Liver (tissue), 9 donors: ENCODE measurements around the gene GREB1L. TPM values are rescaled to one million over a fixed set of nuclear protein-coding genes. Genes with fewer than 3 reads are reported as not detected.
"Not testable (repeated sequence)": the region's sequence is repeated elsewhere in the genome, so short reads cannot be mapped to it uniquely, and the experiment has no call there.

Source experiments
- DNase-seq: peaks from one replicate; pipeline ENCODE4 v3.0.0-alpha.2; 2017; ENCODE audit warnings: low spot score
- H3K27ac ChIP-seq, 2 donors: one replicate each; pipeline ENCODE4 v1.7.0; 2013; ENCODE audit warnings: inconsistent platforms in 2 of 2, low read length in 2 of 2, control low read depth in 1 of 2, low read depth in 1 of 2, mild to moderate bottlenecking in 1 of 2
- H3K27me3 ChIP-seq, 4 donors: one replicate each; pipeline versions ENCODE4 v1.6.1 to v1.7.0; 2013; ENCODE audit warnings: low read length in 3 of 4, inconsistent platforms in 1 of 4, mild to moderate bottlenecking in 1 of 4, moderate library complexity in 1 of 4; ENCODE audit not compliant: control insufficient read depth in 4 of 4, insufficient read depth in 4 of 4
- H3K36me3 ChIP-seq, 4 donors: one replicate each; pipeline versions ENCODE4 v1.6.1 to v1.7.0; 2013; ENCODE audit warnings: low read length in 3 of 4, mild to moderate bottlenecking in 3 of 4, low read depth in 1 of 4, moderate library complexity in 1 of 4; ENCODE audit not compliant: control insufficient read depth in 4 of 4, insufficient read depth in 3 of 4
- H3K4me1 ChIP-seq, 4 donors: one replicate each; pipeline versions ENCODE4 v1.6.1 to v1.7.0; 2013; ENCODE audit warnings: low read length in 3 of 4, mild to moderate bottlenecking in 3 of 4, moderate library complexity in 1 of 4; ENCODE audit not compliant: control insufficient read depth in 4 of 4, insufficient read depth in 4 of 4
- H3K4me3 ChIP-seq, 3 donors: one replicate each; pipeline versions ENCODE4 v1.6.1 to v1.7.0; 2013; ENCODE audit warnings: low read length in 3 of 3, control low read depth in 1 of 3, low read depth in 1 of 3, mild to moderate bottlenecking in 1 of 3
- H3K9ac ChIP-seq, 2 donors: one replicate each; pipeline ENCODE4 v1.7.0; 2013; ENCODE audit warnings: low read length in 2 of 2, mild to moderate bottlenecking in 2 of 2, moderate library complexity in 2 of 2, control low read depth in 1 of 2, low read depth in 1 of 2
- H3K9me3 ChIP-seq, 4 donors: one replicate each; pipeline versions ENCODE4 v1.6.1 to v1.7.0; 2013; ENCODE audit warnings: low read length in 3 of 4; ENCODE audit not compliant: control insufficient read depth in 4 of 4
- ATF3 ChIP-seq: IDR thresholded peaks from 2 replicates; pipeline ENCODE4 v1.6.1; 2016; ENCODE audit warnings: antibody characterized with exemption
- CTCF ChIP-seq: fragments of 150-350 bp; IDR thresholded peaks from 2 replicates; pipeline ENCODE4 v1.5.1; 2017; ENCODE audit warnings: improper control_type of control experiment, low read depth, low read length; ENCODE audit not compliant: missing input control
- EGR1 ChIP-seq, 2 donors: IDR thresholded peaks; 2 replicates each; pipeline ENCODE4 v1.6.1; 2016 to 2018; ENCODE audit warnings: antibody characterized with exemption in 2 of 2, low read depth in 2 of 2
- FOXA1 ChIP-seq: IDR thresholded peaks from 2 replicates; pipeline ENCODE4 v1.6.1; 2016; ENCODE audit warnings: antibody characterized with exemption
- FOXA2 ChIP-seq: IDR thresholded peaks from 2 replicates; pipeline ENCODE4 v1.6.1; 2016; ENCODE audit warnings: antibody characterized with exemption
- GABPA ChIP-seq, 2 donors: IDR thresholded peaks in 1 of 2; conservative IDR thresholded peaks in 1 of 2; 2 replicates each; pipeline ENCODE4 v1.6.1; 2016; ENCODE audit warnings: antibody characterized with exemption in 2 of 2, mild to moderate bottlenecking in 1 of 2, moderate library complexity in 1 of 2
- HNF4A ChIP-seq, 2 donors: conservative IDR thresholded peaks; 2 replicates each; pipeline ENCODE4 v1.6.1; 2016; ENCODE audit warnings: antibody characterized with exemption in 2 of 2, mild to moderate bottlenecking in 2 of 2
- HNF4G ChIP-seq: IDR thresholded peaks from 2 replicates; pipeline ENCODE4 v1.6.1; 2016; ENCODE audit warnings: antibody characterized with exemption
- JUND ChIP-seq, 2 donors: IDR thresholded peaks; 2 replicates each; pipeline ENCODE4 v1.6.1; 2016; ENCODE audit warnings: antibody characterized with exemption in 2 of 2
- MAX ChIP-seq: IDR thresholded peaks from 2 replicates; pipeline ENCODE4 v1.6.1; 2016; ENCODE audit warnings: antibody characterized with exemption
- NR2F2 ChIP-seq: IDR thresholded peaks from 2 replicates; pipeline ENCODE4 v1.6.1; 2016; ENCODE audit warnings: antibody characterized with exemption
- RAD21 ChIP-seq, 2 donors: IDR thresholded peaks; 2 replicates each; pipeline ENCODE4 v1.6.1; 2016; ENCODE audit warnings: antibody characterized with exemption in 2 of 2, mild to moderate bottlenecking in 2 of 2
- REST ChIP-seq: IDR thresholded peaks from 2 replicates; pipeline ENCODE4 v1.6.1; 2016; ENCODE audit warnings: antibody characterized with exemption, mild to moderate bottlenecking
- RXRA ChIP-seq, 2 donors: IDR thresholded peaks; 2 replicates each; pipeline ENCODE4 v1.6.1; 2017 to 2018; ENCODE audit warnings: antibody characterized with exemption in 2 of 2, mild to moderate bottlenecking in 1 of 2
- SP1 ChIP-seq: IDR thresholded peaks from 2 replicates; pipeline ENCODE4 v1.6.1; 2018; ENCODE audit warnings: antibody characterized with exemption, mild to moderate bottlenecking
- TAF1 ChIP-seq: conservative IDR thresholded peaks from 2 replicates; pipeline ENCODE4 v1.6.1; 2016; ENCODE audit warnings: antibody characterized with exemption, mild to moderate bottlenecking
- YY1 ChIP-seq: IDR thresholded peaks from 2 replicates; pipeline ENCODE4 v1.6.1; 2016; ENCODE audit warnings: antibody characterized with exemption, mild to moderate bottlenecking
- ZBTB33 ChIP-seq: IDR thresholded peaks from 2 replicates; pipeline ENCODE4 v1.6.1; 2016; ENCODE audit warnings: antibody characterized with exemption
- WGBS: extraction: QIAGEN DNeasy Blood & Tissue Kit; methylation state at CpG from one replicate; pipeline ENCODE4 v1.1.7; 2013; 5-methylcytosine and 5-hydroxymethylcytosine counted together
- polyA plus RNA-seq, 2 donors: library from polyadenylated mRNA; stranded (reverse) in 1 of 2; unstranded in 1 of 2; fragments of 200-250 nt in 1 of 2; fragments of >200 nt in 1 of 2; fragmentation: Nextera tagmentation in 1 of 2; extraction: Ambion mirVana in 1 of 2; gene quantifications; one replicate each; pipeline versions ENCODE4 v1.2.1 to v1.2.3, GENCODE V29; 2013 to 2015
- total RNA-seq, 2 donors: library from RNA; depleted of rRNA; stranded (reverse); fragments of >200 nt; gene quantifications; one replicate each; pipeline ENCODE4 v1.2.3, GENCODE V29; 2014
- donor health status: healthy.
- donor health status: healthy.
- donor health status: healthy.
- donor health status: healthy.
- donor health status: healthy.

Gene GREB1L
- total and polyA plus RNA-seq, 4 donors, result 1.2 to 13.1 (median 3.0) TPM

- DNase-seq, H3K27me3 ChIP-seq, H3K9me3 ChIP-seq, H3K36me3 ChIP-seq, H3K4me1 ChIP-seq, H3K27ac ChIP-seq, H3K4me3 ChIP-seq, H3K9ac ChIP-seq: not testable (repeated sequence)
- whole genome bisulfite sequencing, result 96% methylated on average over 5 of the region's 5 CpGs
Measured at GRCh38 chr18:21214409-21214808, 27.6 kb upstream of the GREB1L start.

GRCh38 chr18:21215490-21215889 is 26.5 kb upstream of the GREB1L start:
- Histone ChIP-seq H3K27ac (no peak overlapping the region), H3K9ac (no peak overlapping the region), H3K4me1 (no peaks in the 10 kb centered on the region), H3K36me3 (no peaks in the 10 kb centered on the region), H3K27me3 (no peaks in the 10 kb centered on the region), H3K4me3 (no peak overlapping the region), H3K9me3 (no peaks in the 10 kb centered on the region)
- DNase-seq, result no peak
- TF ChIP-seq NR2F2 (no peak), GABPA (IDR thresholded peaks at IDR 0.05 in 1 of 2, conservative IDR thresholded peaks at IDR 0.05 in 1 of 2) (no peak), MAX (no peak), FOXA2 (no peak), RAD21 (IDR thresholded peaks at IDR 0.05) (no peak), EGR1 (IDR thresholded peaks at IDR 0.05; ENCODE audit: low read depth in 2 of 2) (no peak), ZBTB33 (no peak), FOXA1 (no peak), TAF1 (no peak), REST (no peak), CTCF (no peak), JUND (IDR thresholded peaks at IDR 0.05) (no peak), YY1 (no peak), HNF4G (no peak), ATF3 (no peak), HNF4A (conservative IDR thresholded peaks at IDR 0.05) (no peak), SP1 (no peak), RXRA (IDR thresholded peaks at IDR 0.05) (no peak)
- 84% methylated on average over 6 of the region's 6 CpGs for WGBS
